ENCODE results near the gene ACOXL.
"Not testable (repeated sequence)": the region's sequence is repeated elsewhere in the genome, so short reads cannot be mapped to it uniquely, and the experiment has no call there.

The ACOXL gene

GRCh38 chr2:110732422-110733413, at the start of gene ACOXL:
Gene ACOXL (plus strand): TSS chr2:110732573. CDS start chr2:110768390, 35,817 bp downstream.
- DNase-seq = no peak

- no peak for DNase-seq
These were observed 49.5 kb upstream of the ACOXL start for GRCh38 chr2:110682872-110683271.

GRCh38 chr2:110687775-110688484, 44.4 kb upstream of the ACOXL start:
- DNase-seq = not testable (repeated sequence)

GRCh38 chr2:110688594-110689091, 43.7 kb upstream of the ACOXL start:
- DNase-seq = no peak

- DNase-seq = no peak
These were observed 42.0 kb upstream of the ACOXL start for GRCh38 chr2:110690083-110690965.

GRCh38 chr2:110691612-110692258, 40.6 kb upstream of the ACOXL start:
- no peak for DNase-seq

GRCh38 chr2:110695146-110695898, 37.1 kb upstream of the ACOXL start:
- DNase-seq = not testable (repeated sequence)

GRCh38 chr2:110698253-110698652, 34.1 kb upstream of the ACOXL start:
- DNase-seq = not testable (repeated sequence)

GRCh38 chr2:110702514-110703380, 29.6 kb upstream of the ACOXL start:
- no peak for DNase-seq

GRCh38 chr2:110707386-110707965, 24.9 kb upstream of the ACOXL start:
- no peak for DNase-seq

- DNase-seq = no peak
These were observed 23.9 kb upstream of the ACOXL start for GRCh38 chr2:110708455-110708854.

GRCh38 chr2:110712737-110713136, 19.6 kb upstream of the ACOXL start:
- DNase-seq = no peak

GRCh38 chr2:110713513-110714362, 18.6 kb upstream of the ACOXL start:
- no peak for DNase-seq

GRCh38 chr2:110714452-110715224, 17.7 kb upstream of the ACOXL start:
- no peak for DNase-seq

- DNase-seq = no peak
These were observed 15.3 kb upstream of the ACOXL start for GRCh38 chr2:110716959-110717645.

GRCh38 chr2:110717734-110718133, 14.6 kb upstream of the ACOXL start:
- no peak for DNase-seq

GRCh38 chr2:110718382-110718781, 14.0 kb upstream of the ACOXL start:
- no peak for DNase-seq
